Stimulated activated CD8-positive, alpha-beta memory T cell treated with anti-CD3 and anti-CD28 coated beads, Interleukin-4, amount 100 ng/mL, for 48 hours (primary cell): ENCODE measurements around the gene NFASC.

Experiments
- DNase-seq: peaks from one replicate; pipeline ENCODE4 v3.0.0-alpha.2; 2020

The NFASC gene

GRCh38 chr1:204891860-204892259 is 21.2 kb downstream of the NFASC start:
- DNase-seq, result no peak

- no peak for DNase-seq
Observed at GRCh38 chr1:204894031-204894430, 23.4 kb downstream of the NFASC start.

- no peak for DNase-seq
Observed at GRCh38 chr1:204894606-204895005, 23.9 kb downstream of the NFASC start.

- DNase-seq, result no peak
Observed at GRCh38 chr1:204896023-204896422, 25.4 kb downstream of the NFASC start.

- no peak for DNase-seq
Observed at GRCh38 chr1:204896787-204897469, 26.3 kb downstream of the NFASC start.

- no peak for DNase-seq
Observed at GRCh38 chr1:204900721-204901120, 30.1 kb downstream of the NFASC start.

GRCh38 chr1:204902671-204903070 is 32.0 kb downstream of the NFASC start:
- no peak for DNase-seq

- DNase-seq, result no peak
Observed at GRCh38 chr1:204904228-204904810, 33.7 kb downstream of the NFASC start.

- no peak for DNase-seq
Observed at GRCh38 chr1:204909109-204909508, 38.4 kb downstream of the NFASC start.

- DNase-seq, result no peak
Observed at GRCh38 chr1:204915861-204916495, 45.3 kb downstream of the NFASC start.

- DNase-seq, result no peak
Observed at GRCh38 chr1:204917802-204918201, 47.1 kb downstream of the NFASC start.

GRCh38 chr1:204920511-204920910 is 49.8 kb downstream of the NFASC start:
- no peak for DNase-seq

GRCh38 chr1:204920967-204921366 is 50.3 kb downstream of the NFASC start:
- no peak for DNase-seq

- no peak for DNase-seq
Observed at GRCh38 chr1:204921855-204922516, 51.3 kb downstream of the NFASC start.

- DNase-seq, result no peak
Observed at GRCh38 chr1:204923201-204923600, 52.5 kb downstream of the NFASC start.

GRCh38 chr1:204923626-204924012 is 53.0 kb downstream of the NFASC start:
- DNase-seq, result no peak

- DNase-seq, result no peak
Observed at GRCh38 chr1:204924013-204924759, 53.5 kb downstream of the NFASC start.

- DNase-seq, result no peak
Observed at GRCh38 chr1:204925701-204926100, 55.0 kb downstream of the NFASC start.

- DNase-seq, result no peak
Observed at GRCh38 chr1:204927673-204928641, 57.3 kb downstream of the NFASC start.

GRCh38 chr1:204928671-204929486 is 58.2 kb downstream of the NFASC start:
- no peak for DNase-seq
